SIG-M5 treated with dmso at 0.1 percent for 504 hours (cell line): ENCODE results near the gene ZNF491.
A peak's percentile ranks its signal among the peaks of the same experiment; 100 is the strongest.
"Not testable (repeated sequence)": the region's sequence is repeated elsewhere in the genome, so short reads cannot be mapped to it uniquely, and the experiment has no call there.

Source experiments
- DNase-seq: peaks from one replicate; lab custom pipeline; 2025; ENCODE audit not compliant: unreplicated experiment; lab: John Stamatoyannopoulos, UW

ZNF491 gene

DNA sequence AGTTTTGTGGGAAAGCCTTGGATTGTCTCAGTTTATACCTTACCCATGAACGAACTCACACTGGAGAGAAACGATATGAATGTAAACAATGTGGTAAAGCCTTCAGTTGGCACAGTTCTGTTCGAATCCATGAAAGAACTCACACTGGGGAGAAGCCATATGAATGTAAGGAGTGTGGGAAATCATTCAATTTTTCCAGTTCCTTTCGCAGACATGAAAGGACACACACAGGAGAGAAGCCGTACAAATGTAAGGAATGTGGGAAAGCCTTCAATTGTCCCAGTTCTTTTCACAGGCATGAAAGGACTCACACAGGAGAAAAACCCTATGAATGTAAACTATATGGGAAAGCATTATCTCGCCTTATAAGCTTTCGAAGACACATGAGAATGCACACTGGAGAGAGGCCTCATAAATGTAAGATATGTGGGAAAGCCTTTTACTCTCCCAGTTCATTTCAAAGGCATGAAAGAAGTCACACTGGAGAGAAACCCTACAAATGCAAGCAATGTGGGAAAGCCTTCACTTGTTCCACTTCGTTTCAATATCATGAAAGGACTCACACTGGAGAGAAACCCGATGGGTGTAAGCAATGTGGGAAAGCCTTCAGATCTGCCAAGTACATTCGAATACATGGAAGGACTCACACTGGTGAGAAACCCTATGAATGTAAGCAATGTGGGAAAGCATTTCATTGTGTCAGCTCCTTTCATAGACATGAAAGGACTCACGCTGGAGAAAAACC, 8.2 kb downstream of the ZNF491 start:
- DNase-seq, result no peak

DNA sequence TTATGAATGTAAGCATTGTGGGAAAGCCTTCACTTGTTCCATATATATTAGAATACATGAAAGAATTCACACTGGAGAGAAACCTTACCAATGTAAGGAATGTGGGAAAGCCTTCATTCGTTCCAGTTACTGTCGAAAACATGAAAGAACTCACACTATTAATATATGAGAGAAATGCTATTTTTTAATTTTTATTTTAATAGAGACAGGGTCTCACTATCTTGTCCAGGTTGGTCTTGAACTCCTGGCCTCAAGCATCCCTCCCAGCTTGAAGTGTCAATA, 8.7 kb downstream of the ZNF491 start:
- no peak for DNase-seq

DNA sequence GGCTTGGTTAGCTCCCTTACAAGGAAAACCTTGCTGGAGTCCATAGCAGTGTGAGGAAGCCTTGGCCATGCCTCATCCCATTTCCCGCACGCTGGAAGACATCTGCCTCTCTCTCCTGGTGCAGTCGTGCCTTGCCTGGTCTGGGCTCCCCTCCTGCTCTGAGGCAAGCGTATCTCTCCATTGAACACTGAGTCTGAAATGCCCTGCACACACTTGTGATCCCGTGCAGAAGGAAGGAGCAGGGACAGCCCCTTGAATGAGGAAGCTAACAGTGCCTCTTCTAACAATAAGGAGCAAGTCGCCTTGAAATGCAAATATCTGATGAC, 15.3 kb downstream of the ZNF491 start:
- no peak for DNase-seq

DNA sequence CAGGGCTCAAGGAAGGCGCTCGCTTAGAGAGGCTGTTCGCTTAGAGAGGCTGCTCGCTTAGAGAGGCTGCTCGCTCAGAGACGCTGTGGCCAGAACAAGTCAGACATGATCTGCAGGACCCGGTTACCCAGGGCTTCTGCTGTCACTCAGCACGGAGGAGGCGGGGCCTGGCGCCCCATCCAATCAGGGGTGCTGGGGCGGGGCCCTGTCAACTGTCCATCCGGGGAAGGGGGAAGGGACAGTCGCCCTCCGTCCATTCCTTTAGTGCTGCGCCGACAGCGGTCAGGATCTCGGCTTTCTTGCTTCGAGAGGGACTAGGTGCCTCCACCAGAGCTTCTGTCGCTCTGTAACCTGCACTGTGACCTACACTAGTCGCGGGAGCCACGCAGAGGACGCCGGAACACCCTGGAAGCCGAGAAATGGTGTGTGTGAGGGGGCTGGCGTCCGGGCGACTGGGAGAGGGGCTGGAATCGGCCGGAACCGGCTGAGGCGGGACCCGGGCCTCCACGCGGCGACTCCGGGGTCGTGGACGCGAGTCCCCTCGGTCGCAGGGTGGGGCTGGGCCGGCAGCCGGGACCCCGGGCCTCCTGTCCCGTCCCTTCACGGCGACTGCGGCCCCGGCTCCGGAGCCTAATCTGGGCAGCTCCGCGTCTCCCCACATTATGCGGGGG, 15.8 kb downstream of the ZNF491 start, which contains the start of gene ZNF440:
Gene ZNF440, plus strand, starts transcription at position 245 of the 671 bp plus-strand sequence. Its CDS starts 175 bp downstream, at position 420.
- DNase-seq, result peak; percentile 55

DNA sequence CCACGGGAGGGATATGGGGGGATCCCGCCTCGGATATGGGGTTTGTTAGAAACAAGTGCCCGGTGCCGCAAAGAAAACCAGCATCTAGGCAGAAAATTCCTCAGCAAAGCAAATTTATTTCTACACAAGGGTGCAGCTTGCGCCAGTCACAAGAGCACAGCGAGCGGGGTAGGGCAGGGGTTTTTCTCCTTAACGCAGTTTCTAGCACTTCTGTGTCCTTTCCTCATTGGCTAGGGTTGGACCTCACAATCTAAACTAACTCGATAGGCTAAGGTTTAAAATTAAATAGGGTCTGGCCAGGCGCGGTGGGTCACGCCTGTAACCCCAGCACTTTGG, 16.3 kb downstream of the ZNF491 start:
- DNase-seq, result no peak

DNA sequence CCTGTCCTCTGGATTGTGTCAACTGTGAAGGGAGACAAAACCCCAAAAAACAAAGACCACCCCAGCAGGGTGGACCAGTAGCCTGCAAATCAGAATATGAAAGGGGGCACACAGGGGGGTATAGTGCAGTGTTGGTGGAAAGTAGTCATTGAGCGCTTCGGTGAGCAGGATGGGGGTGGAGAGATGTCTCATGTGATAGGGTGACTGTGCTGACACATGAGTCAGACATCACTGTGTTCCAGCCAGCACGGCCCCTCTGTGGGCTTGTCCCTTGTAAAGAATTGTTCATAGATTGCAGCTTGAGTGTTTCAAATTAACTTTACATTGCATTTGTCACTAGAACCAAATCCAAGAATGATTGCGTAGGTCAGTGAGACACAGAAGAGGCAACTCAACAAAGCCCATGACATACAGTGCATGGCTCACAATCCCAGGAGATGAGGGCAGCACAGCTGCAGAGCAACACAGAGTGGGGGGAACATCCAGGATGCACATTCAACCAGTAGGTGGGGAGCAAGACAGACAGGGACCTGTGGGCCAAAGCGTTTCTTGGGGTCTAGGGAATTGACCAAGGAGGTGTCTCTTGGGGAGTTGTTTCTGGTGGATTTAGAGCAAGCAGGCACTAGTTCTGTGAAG, 23.3 kb downstream of the ZNF491 start:
- DNase-seq, result no peak

DNA sequence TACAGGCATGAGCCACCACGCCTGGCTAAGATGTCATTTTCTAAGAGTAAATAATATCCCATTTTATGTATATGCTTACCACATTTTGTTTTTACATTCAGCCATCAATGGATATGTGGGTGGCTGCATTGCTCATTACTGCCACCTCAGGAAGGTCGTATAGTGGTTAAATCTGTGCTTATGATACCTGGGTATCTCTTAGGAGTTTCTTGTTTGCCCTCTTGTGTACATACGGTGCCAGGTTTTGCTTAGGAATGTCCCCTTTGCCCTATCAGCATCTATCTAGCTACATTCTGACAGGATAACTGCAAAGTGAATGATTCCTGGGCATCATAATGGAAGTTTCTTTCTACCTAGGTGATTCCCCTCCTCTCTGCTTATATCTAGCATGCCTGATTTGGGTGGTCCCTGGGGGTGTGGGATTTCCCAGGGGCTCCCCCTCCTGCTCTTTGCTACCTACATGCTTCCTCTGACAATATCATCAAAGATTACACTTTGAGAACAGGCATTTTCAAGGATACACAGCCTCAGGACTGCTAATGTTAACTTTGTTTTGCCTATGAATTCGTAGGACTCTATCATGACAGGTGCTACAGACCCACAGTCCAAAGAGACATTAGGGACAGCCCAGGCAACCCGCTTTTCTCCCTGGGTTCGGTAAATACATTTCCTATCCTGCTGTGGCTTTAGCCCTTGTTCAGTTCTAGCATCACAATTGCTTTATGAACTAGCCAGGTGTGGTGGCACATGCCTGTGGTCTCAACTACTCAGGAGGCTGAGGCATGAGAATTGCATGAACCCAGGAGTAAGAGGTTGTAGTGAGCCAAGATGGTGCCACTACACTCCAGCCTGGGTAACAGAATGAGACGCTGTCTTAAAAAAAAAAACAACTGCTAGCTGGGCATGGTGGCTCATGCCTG, 30.9 kb downstream of the ZNF491 start:
- DNase-seq, result not testable (repeated sequence)

DNA sequence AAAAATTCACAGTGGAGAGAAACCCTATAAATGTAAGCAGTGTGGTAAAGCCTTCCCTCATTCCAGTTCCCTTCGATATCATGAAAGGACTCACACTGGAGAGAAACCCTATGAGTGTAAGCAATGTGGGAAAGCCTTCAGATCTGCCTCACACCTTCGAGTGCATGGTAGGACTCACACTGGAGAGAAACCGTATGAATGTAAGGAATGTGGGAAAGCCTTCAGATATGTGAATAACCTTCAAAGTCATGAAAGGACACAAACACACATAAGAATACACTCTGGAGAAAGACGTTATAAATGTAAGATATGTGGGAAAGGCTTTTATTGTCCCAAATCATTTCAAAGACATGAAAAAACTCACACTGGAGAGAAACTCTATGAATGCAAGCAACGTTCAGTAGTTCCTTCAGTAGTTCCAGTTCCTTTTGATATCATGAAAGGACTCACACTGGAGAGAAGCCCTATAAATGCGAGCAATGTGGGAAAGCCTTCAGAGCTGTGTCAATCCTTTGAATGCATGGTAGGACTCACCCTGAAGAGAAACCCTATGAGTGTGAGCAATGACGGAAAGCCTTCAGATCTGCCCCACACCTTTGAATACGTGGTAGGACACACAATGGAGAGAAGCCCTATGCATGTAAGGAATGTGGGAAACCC, 34.1 kb downstream of the ZNF491 start:
- DNase-seq, result no peak

DNA sequence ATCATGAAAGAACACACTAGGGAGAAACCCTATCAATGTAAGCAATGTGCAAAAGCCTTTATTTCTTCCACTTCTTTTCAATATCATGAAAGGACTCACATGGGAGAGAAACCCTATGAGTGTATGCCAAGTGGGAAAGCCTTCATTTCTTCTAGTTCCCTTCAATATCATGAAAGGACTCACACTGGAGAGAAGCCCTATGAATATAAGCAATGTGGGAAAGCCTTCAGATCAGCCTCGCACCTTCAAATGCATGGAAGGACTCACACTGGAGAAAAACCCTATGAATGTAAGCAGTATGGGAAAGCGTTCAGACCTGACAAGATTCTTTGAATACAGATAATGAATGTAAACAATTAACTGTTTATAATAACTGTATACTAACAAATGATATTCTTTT, 35.2 kb downstream of the ZNF491 start:
- DNase-seq, result no peak

DNA sequence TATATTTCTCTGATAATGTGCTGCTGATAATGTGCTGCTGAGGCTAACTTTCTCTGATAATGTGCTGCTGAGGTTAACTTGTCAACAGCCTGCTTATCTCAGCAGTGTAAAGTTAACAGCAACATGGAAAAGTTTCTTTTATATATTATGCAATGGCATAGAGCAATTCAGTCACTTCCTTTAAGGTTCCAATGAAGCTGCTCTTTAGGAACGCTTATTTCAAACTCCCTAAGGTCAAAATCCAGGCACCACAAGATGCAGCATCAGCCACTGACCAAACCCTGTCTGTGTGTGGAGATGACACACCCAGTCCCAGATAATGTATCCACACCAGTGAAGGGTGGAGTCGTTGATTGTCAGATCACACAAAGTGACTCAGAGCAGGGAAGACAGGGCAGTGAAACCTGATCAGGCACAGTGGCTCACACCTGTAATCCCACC, 37.3 kb downstream of the ZNF491 start:
- not testable (repeated sequence) for DNase-seq

DNA sequence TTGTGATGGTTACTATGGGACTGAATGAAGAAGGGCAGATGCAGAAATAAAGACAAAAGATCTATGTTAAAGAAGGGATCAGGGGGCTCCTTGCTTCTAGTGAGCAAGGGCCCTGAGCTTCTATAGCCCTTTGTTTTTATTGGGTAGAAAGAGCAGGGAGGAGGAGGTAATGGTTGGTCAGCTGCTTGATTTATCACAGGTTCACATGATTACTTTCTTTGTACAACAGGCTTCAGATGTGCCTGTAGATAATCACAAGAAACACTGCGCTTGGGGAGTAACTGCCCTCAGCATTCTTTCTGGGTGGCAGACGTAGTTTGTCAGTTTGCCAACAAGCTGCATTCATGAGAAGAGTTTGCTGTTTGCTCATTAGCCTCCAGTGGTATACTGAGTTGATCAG, 45.4 kb downstream of the ZNF491 start:
- DNase-seq, result no peak

DNA sequence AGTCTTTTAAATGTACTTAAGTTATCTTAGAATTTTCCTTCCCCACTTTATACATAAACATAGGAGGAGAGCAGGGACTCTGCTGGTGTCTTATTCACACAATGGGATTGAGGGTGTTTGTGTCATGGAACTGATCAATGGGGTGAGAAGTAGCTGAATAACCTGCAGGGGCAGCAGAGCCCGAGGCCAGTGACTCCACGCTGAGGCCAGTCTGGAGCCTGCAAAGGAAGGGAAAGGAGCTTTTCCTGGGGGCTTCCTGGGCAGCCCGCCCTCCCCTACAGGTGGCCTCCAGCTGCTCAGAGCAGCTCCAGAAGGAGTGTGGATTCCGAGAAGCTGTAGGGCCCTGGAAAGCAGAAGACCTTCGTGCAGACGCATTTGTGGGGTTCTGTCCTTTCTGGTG, 49.3 kb downstream of the ZNF491 start:
- not testable (repeated sequence) for DNase-seq

DNA sequence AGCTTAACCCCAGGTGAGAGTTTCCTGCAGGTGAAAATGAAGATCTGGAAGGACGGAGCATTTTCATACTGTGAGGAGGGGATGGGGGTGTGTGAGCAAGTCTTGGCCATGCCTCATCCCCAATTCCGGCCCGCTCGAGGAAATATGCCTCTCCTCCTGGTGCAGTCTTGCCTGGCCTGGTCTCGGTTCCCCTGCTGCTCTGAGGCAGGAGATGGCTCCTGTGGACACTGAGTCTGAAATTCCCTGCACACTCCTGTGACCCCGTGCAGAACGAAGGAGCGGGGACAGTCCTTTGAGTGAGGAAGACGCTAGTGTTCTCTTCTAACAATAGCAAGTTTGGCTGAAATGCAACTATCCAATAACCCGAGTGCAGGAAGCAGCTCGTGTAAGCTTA, 49.9 kb downstream of the ZNF491 start:
- DNase-seq, result no peak

DNA sequence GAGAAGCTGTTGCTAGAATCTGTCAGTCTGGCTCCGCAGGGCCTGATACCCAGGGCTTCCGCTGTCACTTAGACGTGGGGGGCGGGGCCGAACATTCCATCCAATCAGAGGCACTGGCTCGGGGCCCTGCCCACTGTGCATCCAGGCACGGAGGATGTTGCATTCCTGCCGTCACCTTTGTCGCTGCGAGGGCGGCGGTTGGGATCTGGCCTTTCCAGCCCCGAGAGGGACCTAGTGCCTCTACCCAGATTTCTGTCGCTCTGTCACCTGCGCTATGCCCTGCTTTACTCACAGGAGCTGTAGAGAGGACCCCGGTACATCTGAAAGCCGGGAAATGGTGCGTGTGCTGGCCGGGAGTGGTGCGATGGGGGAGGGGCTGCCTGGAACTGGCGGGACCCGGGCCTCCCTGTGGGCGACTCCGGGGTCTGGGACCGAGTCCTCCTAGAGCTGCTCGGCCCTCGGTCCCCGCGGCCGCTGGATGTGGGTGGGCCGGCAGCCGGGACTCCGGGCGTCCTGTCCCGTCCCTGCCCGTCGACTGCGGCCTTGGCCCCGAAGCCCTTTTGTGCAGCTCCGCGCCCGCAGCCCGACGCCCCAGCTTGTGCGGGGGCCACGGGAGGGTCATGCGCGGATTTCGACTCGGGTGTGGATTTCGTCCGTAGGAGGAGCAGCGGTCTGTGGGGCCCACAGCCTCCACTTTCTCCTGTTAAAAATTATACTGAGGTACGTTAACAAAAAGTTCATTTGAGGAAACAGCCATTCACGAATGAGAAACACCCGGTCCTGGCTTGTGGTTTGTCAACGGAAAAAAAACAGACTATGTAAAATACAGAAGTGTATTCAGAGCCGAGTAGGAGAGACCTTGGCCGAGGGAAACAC, 50.5 kb downstream of the ZNF491 start, which contains the start of gene ZNF439:
Gene ZNF439, plus strand, starts transcription at position 133 of the 876 bp plus-strand sequence. Its CDS starts 142 bp downstream, at position 275.
- DNase-seq, result no peak

DNA sequence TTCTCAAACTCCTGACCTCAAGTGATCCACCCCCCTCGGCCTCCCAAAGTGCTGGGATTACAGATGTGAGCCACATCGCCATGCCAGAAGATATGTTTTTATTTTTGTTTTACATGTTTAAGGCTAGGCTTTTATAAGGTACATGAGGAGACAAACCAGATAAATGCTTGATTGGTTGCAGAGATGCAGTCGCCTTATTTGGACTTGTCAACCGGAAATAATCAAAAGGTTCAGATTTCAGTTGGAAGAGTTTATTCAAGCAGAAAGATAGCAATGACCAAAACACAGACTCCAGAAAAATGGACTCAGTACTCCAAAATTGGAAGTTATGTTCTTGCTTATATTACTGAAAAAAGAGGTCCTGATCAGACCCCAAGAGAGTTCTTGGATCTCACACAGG, 52.0 kb downstream of the ZNF491 start:
- DNase-seq, result not testable (repeated sequence)

DNA sequence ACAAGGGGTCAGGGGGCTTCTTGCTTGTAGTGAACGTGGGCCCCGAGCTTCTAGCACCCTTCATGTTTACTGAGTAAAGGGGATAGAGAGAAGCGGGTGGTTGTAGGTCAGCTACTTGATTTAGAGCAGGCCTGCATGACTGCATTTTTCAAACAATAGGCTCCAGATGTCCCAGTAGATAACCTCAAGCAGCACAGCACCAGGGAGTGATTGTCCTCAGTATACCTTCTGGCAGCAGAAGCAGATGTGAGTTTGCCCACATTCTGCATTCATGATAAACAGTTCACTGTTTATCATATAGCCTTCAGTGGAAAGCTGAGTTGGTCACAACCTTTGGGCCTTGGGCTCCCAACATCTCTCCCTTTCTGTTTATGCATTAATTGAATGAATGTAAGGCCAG, 55.0 kb downstream of the ZNF491 start:
- DNase-seq, result no peak

DNA sequence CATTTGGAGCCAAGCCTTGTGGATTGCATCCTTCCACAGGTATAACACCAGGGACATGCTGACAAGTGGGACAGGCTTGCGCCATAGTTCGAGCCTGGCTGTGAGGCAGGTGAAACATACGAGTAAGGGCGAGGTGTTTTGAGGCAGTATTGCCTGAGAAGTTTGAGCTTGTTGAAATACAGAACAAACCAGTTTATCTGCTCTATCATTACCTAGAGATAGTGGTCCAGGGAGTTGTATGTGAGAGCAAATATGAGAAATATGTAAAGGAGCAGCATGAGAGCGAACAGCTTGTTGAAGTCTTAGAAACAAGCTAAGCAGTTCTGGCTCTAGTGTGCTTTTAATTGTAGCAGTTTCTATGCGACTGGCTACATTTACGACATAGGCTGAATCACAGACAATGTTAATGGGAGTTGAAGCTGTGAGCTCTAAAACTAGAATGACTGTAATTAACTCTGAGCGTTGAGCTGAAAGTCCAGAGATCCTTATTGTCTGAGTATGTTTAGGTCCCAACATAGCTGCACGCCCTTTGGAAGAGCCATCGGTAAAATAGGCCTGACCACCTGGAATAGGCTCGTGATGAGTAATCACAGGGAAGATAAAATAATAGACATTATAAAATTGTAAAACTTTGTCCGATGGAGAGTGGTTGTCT, 58.4 kb downstream of the ZNF491 start:
- DNase-seq, result peak; percentile 10
